ENCODE results near the gene CCDC148. TPM values are rescaled to one million over a fixed set of nuclear protein-coding genes. Genes with fewer than 3 reads are reported as not detected.

The CCDC148 gene
- total and polyA plus RNA-seq, 4 donors: 0.02 to 0.42 (median 0.31) TPM

GRCh38 chr2:158144914-158145625 is 311.5 kb downstream of the CCDC148 start:
- Histone ChIP-seq H3K4me1 (ENCODE audit: control insufficient read depth in 4 of 4, insufficient read depth in 4 of 4, low read length in 3 of 4) (no peaks in the 10 kb centered on the region), H3K9me3 (ENCODE audit: control insufficient read depth in 4 of 4, low read length in 3 of 4) (peaks cover 0 to 2% (median 0%) of the 10 kb centered on the region in 4 donors), H3K27ac (ENCODE audit: low read depth in 1 of 2, low read length in 2 of 2) (no peak overlapping the region), H3K9ac (ENCODE audit: low read depth in 1 of 2, low read length in 2 of 2) (no peak overlapping the region), H3K27me3 (ENCODE audit: control insufficient read depth in 4 of 4, insufficient read depth in 4 of 4, low read length in 3 of 4) (no peaks in the 10 kb centered on the region), H3K36me3 (ENCODE audit: control insufficient read depth in 4 of 4, insufficient read depth in 3 of 4, low read depth in 1 of 4, low read length in 3 of 4) (no peaks in the 10 kb centered on the region), H3K4me3 (ENCODE audit: low read depth in 1 of 3, low read length in 3 of 3) (no peak overlapping the region)
- 96% methylated on average over 13 of the region's 13 CpGs for WGBS
- no peak for DNase-seq (ENCODE audit: low spot score)
- TF ChIP-seq ATF3 (IDR thresholded peaks at IDR 0.05): no peak
- TF ChIP-seq EGR1 (IDR thresholded peaks at IDR 0.05; ENCODE audit: low read depth in 2 of 2): no peak
- no peak for TF ChIP-seq ZBTB33 (IDR thresholded peaks at IDR 0.05)
- TF ChIP-seq HNF4G (IDR thresholded peaks at IDR 0.05): no peak
- TF ChIP-seq REST (IDR thresholded peaks at IDR 0.05): no peak
- TF ChIP-seq TAF1 (conservative IDR thresholded peaks at IDR 0.05): no peak
- TF ChIP-seq HNF4A (conservative IDR thresholded peaks at IDR 0.05): no peak
- TF ChIP-seq FOXA2 (IDR thresholded peaks at IDR 0.05): no peak
- no peak for TF ChIP-seq NR2F2 (IDR thresholded peaks at IDR 0.05)
- no peak for TF ChIP-seq JUND (IDR thresholded peaks at IDR 0.05)
- TF ChIP-seq MAX (IDR thresholded peaks at IDR 0.05): no peak
- no peak for TF ChIP-seq GABPA (IDR thresholded peaks at IDR 0.05 in 1 of 2, conservative IDR thresholded peaks at IDR 0.05 in 1 of 2)
- TF ChIP-seq FOXA1 (IDR thresholded peaks at IDR 0.05): no peak
- TF ChIP-seq CTCF (IDR thresholded peaks at IDR 0.05; ENCODE audit: low read depth, low read length, missing input control): no peak
- TF ChIP-seq SP1 (IDR thresholded peaks at IDR 0.05): no peak
- TF ChIP-seq RXRA (IDR thresholded peaks at IDR 0.05): no peak
- no peak for TF ChIP-seq YY1 (IDR thresholded peaks at IDR 0.05)
- no peak for TF ChIP-seq RAD21 (IDR thresholded peaks at IDR 0.05)
